Liver (tissue), 9 donors: ENCODE measurements around the gene SGF29. TPM values are rescaled to one million over a fixed set of nuclear protein-coding genes. Genes with fewer than 3 reads are reported as not detected.

Experiments
- DNase-seq: peaks from one replicate; pipeline ENCODE4 v3.0.0-alpha.2; 2017; ENCODE audit warnings: low spot score
- H3K27ac ChIP-seq, 2 donors: one replicate each; pipeline ENCODE4 v1.7.0; 2013; ENCODE audit warnings: inconsistent platforms in 2 of 2, low read length in 2 of 2, control low read depth in 1 of 2, low read depth in 1 of 2, mild to moderate bottlenecking in 1 of 2
- H3K27me3 ChIP-seq, 4 donors: one replicate each; pipeline versions ENCODE4 v1.6.1 to v1.7.0; 2013; ENCODE audit warnings: low read length in 3 of 4, inconsistent platforms in 1 of 4, mild to moderate bottlenecking in 1 of 4, moderate library complexity in 1 of 4; ENCODE audit not compliant: control insufficient read depth in 4 of 4, insufficient read depth in 4 of 4
- H3K36me3 ChIP-seq, 4 donors: one replicate each; pipeline versions ENCODE4 v1.6.1 to v1.7.0; 2013; ENCODE audit warnings: low read length in 3 of 4, mild to moderate bottlenecking in 3 of 4, low read depth in 1 of 4, moderate library complexity in 1 of 4; ENCODE audit not compliant: control insufficient read depth in 4 of 4, insufficient read depth in 3 of 4
- H3K4me1 ChIP-seq, 4 donors: one replicate each; pipeline versions ENCODE4 v1.6.1 to v1.7.0; 2013; ENCODE audit warnings: low read length in 3 of 4, mild to moderate bottlenecking in 3 of 4, moderate library complexity in 1 of 4; ENCODE audit not compliant: control insufficient read depth in 4 of 4, insufficient read depth in 4 of 4
- H3K4me3 ChIP-seq, 3 donors: one replicate each; pipeline versions ENCODE4 v1.6.1 to v1.7.0; 2013; ENCODE audit warnings: low read length in 3 of 3, control low read depth in 1 of 3, low read depth in 1 of 3, mild to moderate bottlenecking in 1 of 3
- H3K9ac ChIP-seq, 2 donors: one replicate each; pipeline ENCODE4 v1.7.0; 2013; ENCODE audit warnings: low read length in 2 of 2, mild to moderate bottlenecking in 2 of 2, moderate library complexity in 2 of 2, control low read depth in 1 of 2, low read depth in 1 of 2
- H3K9me3 ChIP-seq, 4 donors: one replicate each; pipeline versions ENCODE4 v1.6.1 to v1.7.0; 2013; ENCODE audit warnings: low read length in 3 of 4; ENCODE audit not compliant: control insufficient read depth in 4 of 4
- ATF3 ChIP-seq: IDR thresholded peaks from 2 replicates; pipeline ENCODE4 v1.6.1; 2016; ENCODE audit warnings: antibody characterized with exemption
- CTCF ChIP-seq: fragments of 150-350 bp; IDR thresholded peaks from 2 replicates; pipeline ENCODE4 v1.5.1; 2017; ENCODE audit warnings: improper control_type of control experiment, low read depth, low read length; ENCODE audit not compliant: missing input control
- EGR1 ChIP-seq, 2 donors: IDR thresholded peaks; 2 replicates each; pipeline ENCODE4 v1.6.1; 2016 to 2018; ENCODE audit warnings: antibody characterized with exemption in 2 of 2, low read depth in 2 of 2
- FOXA1 ChIP-seq: IDR thresholded peaks from 2 replicates; pipeline ENCODE4 v1.6.1; 2016; ENCODE audit warnings: antibody characterized with exemption
- GABPA ChIP-seq, 2 donors: IDR thresholded peaks in 1 of 2; conservative IDR thresholded peaks in 1 of 2; 2 replicates each; pipeline ENCODE4 v1.6.1; 2016; ENCODE audit warnings: antibody characterized with exemption in 2 of 2, mild to moderate bottlenecking in 1 of 2, moderate library complexity in 1 of 2
- HNF4A ChIP-seq, 2 donors: conservative IDR thresholded peaks; 2 replicates each; pipeline ENCODE4 v1.6.1; 2016; ENCODE audit warnings: antibody characterized with exemption in 2 of 2, mild to moderate bottlenecking in 2 of 2
- HNF4G ChIP-seq: IDR thresholded peaks from 2 replicates; pipeline ENCODE4 v1.6.1; 2016; ENCODE audit warnings: antibody characterized with exemption
- MAX ChIP-seq: IDR thresholded peaks from 2 replicates; pipeline ENCODE4 v1.6.1; 2016; ENCODE audit warnings: antibody characterized with exemption
- NR2F2 ChIP-seq: IDR thresholded peaks from 2 replicates; pipeline ENCODE4 v1.6.1; 2016; ENCODE audit warnings: antibody characterized with exemption
- RAD21 ChIP-seq, 2 donors: IDR thresholded peaks; 2 replicates each; pipeline ENCODE4 v1.6.1; 2016; ENCODE audit warnings: antibody characterized with exemption in 2 of 2, mild to moderate bottlenecking in 2 of 2
- REST ChIP-seq: IDR thresholded peaks from 2 replicates; pipeline ENCODE4 v1.6.1; 2016; ENCODE audit warnings: antibody characterized with exemption, mild to moderate bottlenecking
- RXRA ChIP-seq, 2 donors: IDR thresholded peaks; 2 replicates each; pipeline ENCODE4 v1.6.1; 2017 to 2018; ENCODE audit warnings: antibody characterized with exemption in 2 of 2, mild to moderate bottlenecking in 1 of 2
- SP1 ChIP-seq: IDR thresholded peaks from 2 replicates; pipeline ENCODE4 v1.6.1; 2018; ENCODE audit warnings: antibody characterized with exemption, mild to moderate bottlenecking
- TAF1 ChIP-seq: conservative IDR thresholded peaks from 2 replicates; pipeline ENCODE4 v1.6.1; 2016; ENCODE audit warnings: antibody characterized with exemption, mild to moderate bottlenecking
- YY1 ChIP-seq: IDR thresholded peaks from 2 replicates; pipeline ENCODE4 v1.6.1; 2016; ENCODE audit warnings: antibody characterized with exemption, mild to moderate bottlenecking
- ZBTB33 ChIP-seq: IDR thresholded peaks from 2 replicates; pipeline ENCODE4 v1.6.1; 2016; ENCODE audit warnings: antibody characterized with exemption
- WGBS: extraction: QIAGEN DNeasy Blood & Tissue Kit; methylation state at CpG from one replicate; pipeline ENCODE4 v1.1.7; 2013; 5-methylcytosine and 5-hydroxymethylcytosine counted together
- polyA plus RNA-seq, 2 donors: library from polyadenylated mRNA; stranded (reverse) in 1 of 2; unstranded in 1 of 2; fragments of 200-250 nt in 1 of 2; fragments of >200 nt in 1 of 2; fragmentation: Nextera tagmentation in 1 of 2; extraction: Ambion mirVana in 1 of 2; gene quantifications; one replicate each; pipeline versions ENCODE4 v1.2.1 to v1.2.3, GENCODE V29; 2013 to 2015
- total RNA-seq, 2 donors: library from RNA; depleted of rRNA; stranded (reverse); fragments of >200 nt; gene quantifications; one replicate each; pipeline ENCODE4 v1.2.3, GENCODE V29; 2014
- donor health status: healthy.
- donor health status: healthy.
- donor health status: healthy.
- donor health status: healthy.
- donor health status: healthy.

SGF29 gene
- total and polyA plus RNA-seq, 4 donors: 6.5 to 18.1 (median 10.5) TPM

- peaks cover 0 to 6% (median 0%) of the 10 kb centered on the region in 4 donors for H3K4me1 ChIP-seq
- H3K4me3 ChIP-seq: no peak overlapping the region
- no peaks in the 10 kb centered on the region for H3K27me3 ChIP-seq
- H3K27ac ChIP-seq: no peak overlapping the region
- TF ChIP-seq RXRA (IDR thresholded peaks at IDR 0.05): no peak
- no peak for TF ChIP-seq GABPA (IDR thresholded peaks at IDR 0.05 in 1 of 2, conservative IDR thresholded peaks at IDR 0.05 in 1 of 2)
- no peak for TF ChIP-seq YY1
- TF ChIP-seq RAD21 (IDR thresholded peaks at IDR 0.05): no peak
- TF ChIP-seq EGR1 (IDR thresholded peaks at IDR 0.05; ENCODE audit: low read depth in 2 of 2): no peak
- no peak for TF ChIP-seq MAX
- no peak for TF ChIP-seq SP1
- no peak for TF ChIP-seq NR2F2
- no peak for TF ChIP-seq REST
- no peak for TF ChIP-seq CTCF
- TF ChIP-seq HNF4G: no peak
- no peak for TF ChIP-seq TAF1
- no peaks in the 10 kb centered on the region for H3K9me3 ChIP-seq
- WGBS: 97% methylated on average over 2 of the region's 2 CpGs
- no peak overlapping the region for H3K9ac ChIP-seq
- H3K36me3 ChIP-seq: no peaks in the 10 kb centered on the region
- DNase-seq: no peak
Observed at GRCh38 chr16:28574925-28575324, 21.2 kb downstream of the SGF29 start.

GRCh38 chr16:28575446-28576109 lies 21.9 kb downstream of the SGF29 start:
- TF ChIP-seq RXRA (IDR thresholded peaks at IDR 0.05) (no peak), SP1 (no peak), ATF3 (no peak), GABPA (IDR thresholded peaks at IDR 0.05 in 1 of 2, conservative IDR thresholded peaks at IDR 0.05 in 1 of 2) (no peak), FOXA1 (no peak), TAF1 (no peak), ZBTB33 (no peak), CTCF (no peak), HNF4A (conservative IDR thresholded peaks at IDR 0.05) (no peak), HNF4G (no peak), NR2F2 (no peak), REST (no peak)
- Histone ChIP-seq H3K27me3 (no peaks in the 10 kb centered on the region), H3K9ac (no peak overlapping the region), H3K4me3 (no peak overlapping the region), H3K36me3 (peaks cover 0 to 3% (median 1%) of the 10 kb centered on the region in 4 donors), H3K9me3 (no peaks in the 10 kb centered on the region), H3K4me1 (peaks cover 0 to 4% (median 0%) of the 10 kb centered on the region in 4 donors), H3K27ac (no peak overlapping the region)
- WGBS: 85% methylated on average over 8 of the region's 8 CpGs
- no peak for DNase-seq
